ENCODE data around the gene SCAF1.

SCAF1 gene

DNA sequence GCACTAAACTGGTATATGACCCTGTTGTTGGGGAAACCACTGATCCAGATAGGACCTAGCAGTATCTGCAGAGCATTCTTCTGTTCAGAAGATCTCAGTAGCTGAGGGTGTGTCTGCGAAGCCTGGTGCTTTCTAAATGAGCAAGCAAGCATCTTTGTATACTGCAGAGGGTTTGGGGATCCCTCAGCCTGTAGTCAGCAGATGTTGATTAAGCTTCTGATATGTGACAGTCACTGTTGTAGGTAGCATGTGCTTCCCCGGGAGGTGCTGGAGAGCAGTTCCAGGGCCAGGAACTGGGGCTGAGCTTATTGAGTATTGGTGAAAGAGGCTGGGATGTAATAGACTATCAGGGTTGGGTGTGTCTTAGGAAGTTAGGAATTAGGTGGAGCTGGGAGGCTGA is 1.5 kb downstream of the SCAF1 start:
- Histone ChIP-seq H3K9ac (ENCODE audit: low read length) (peak overlapping the region; percentile 95; the same call in 1 of the 2 replicates), H3K4me1 (ENCODE audit: insufficient read depth, low read length, severe bottlenecking) (peaks cover 23% of the 10 kb centered on the region), H2AFZ (ENCODE audit: low read length) (no peak overlapping the region), H3K4me2 (ENCODE audit: low read length) (peak overlapping the region; percentile 94), H3K4me3 (ENCODE audit: low read depth, low read length, poor library complexity, severe bottlenecking) (peak overlapping the region; percentile 95), H3K9me2 (ENCODE audit: low read depth, low read length) (no peaks in the 10 kb centered on the region), H3K79me2 (ENCODE audit: insufficient read depth, low read length) (peaks cover 25% of the 10 kb centered on the region), H3K9me3 (ENCODE audit: low read length) (no peaks in the 10 kb centered on the region), H3K36me3 (ENCODE audit: insufficient read depth, low read length) (peaks cover 29% of the 10 kb centered on the region; the same call in 1 of the 2 replicates), H3K27ac (ENCODE audit: low read depth, low read length, poor library complexity, severe bottlenecking) (no peak overlapping the region), H3F3A (ENCODE audit: insufficient read depth, low read length) (no peaks in the 10 kb centered on the region), H3K27me3 (ENCODE audit: insufficient read depth, low read length) (no peaks in the 10 kb centered on the region), H4K20me1 (ENCODE audit: insufficient read depth, low read length) (no peaks in the 10 kb centered on the region)
- TF ChIP-seq EZH2 (IDR thresholded peaks at IDR 0.05; ENCODE audit: borderline replicate concordance, low read length) = no peak
- TF ChIP-seq, protein P1, sequence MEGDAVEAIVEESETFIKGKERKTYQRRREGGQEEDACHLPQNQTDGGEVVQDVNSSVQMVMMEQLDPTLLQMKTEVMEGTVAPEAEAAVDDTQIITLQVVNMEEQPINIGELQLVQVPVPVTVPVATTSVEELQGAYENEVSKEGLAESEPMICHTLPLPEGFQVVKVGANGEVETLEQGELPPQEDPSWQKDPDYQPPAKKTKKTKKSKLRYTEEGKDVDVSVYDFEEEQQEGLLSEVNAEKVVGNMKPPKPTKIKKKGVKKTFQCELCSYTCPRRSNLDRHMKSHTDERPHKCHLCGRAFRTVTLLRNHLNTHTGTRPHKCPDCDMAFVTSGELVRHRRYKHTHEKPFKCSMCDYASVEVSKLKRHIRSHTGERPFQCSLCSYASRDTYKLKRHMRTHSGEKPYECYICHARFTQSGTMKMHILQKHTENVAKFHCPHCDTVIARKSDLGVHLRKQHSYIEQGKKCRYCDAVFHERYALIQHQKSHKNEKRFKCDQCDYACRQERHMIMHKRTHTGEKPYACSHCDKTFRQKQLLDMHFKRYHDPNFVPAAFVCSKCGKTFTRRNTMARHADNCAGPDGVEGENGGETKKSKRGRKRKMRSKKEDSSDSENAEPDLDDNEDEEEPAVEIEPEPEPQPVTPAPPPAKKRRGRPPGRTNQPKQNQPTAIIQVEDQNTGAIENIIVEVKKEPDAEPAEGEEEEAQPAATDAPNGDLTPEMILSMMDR (IDR thresholded peaks at IDR 0.05; ENCODE audit: low read length) = no peak

DNA sequence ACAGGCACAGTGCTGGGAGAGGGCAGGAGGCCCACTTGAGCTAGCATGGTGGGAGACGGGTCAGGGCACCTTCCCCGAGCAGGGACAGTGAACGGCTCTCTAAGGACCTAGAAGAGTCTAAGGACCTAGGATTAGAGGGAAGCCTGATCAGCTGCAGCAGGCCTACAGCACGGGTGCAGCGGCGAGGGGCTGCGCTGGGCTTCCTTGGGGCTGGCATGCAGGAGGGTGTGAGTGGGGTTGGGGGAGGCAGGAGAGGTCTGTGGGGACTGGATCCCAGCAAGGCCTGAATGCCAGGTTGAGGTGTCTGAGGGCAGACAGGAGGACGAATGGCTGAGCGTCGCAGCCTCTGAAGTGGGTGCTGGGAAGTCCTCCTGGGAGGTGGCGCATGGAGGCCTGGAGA is 3.6 kb downstream of the SCAF1 start:
- no peak overlapping the region for H3K9ac ChIP-seq (ENCODE audit: low read length)
- H3K79me2 ChIP-seq (ENCODE audit: insufficient read depth, low read length) = peaks cover 25% of the 10 kb centered on the region
- no peak overlapping the region for H3K27ac ChIP-seq (ENCODE audit: low read depth, low read length, poor library complexity, severe bottlenecking)
- no peaks in the 10 kb centered on the region for H4K20me1 ChIP-seq (ENCODE audit: insufficient read depth, low read length)
- H3K36me3 ChIP-seq (ENCODE audit: insufficient read depth, low read length) = peaks cover 44% of the 10 kb centered on the region; the same call in 1 of the 2 replicates
- no peaks in the 10 kb centered on the region for H3F3A ChIP-seq (ENCODE audit: insufficient read depth, low read length)
- no peak overlapping the region for H3K4me2 ChIP-seq (ENCODE audit: low read length)
- TF ChIP-seq, protein P1 (IDR thresholded peaks at IDR 0.05; ENCODE audit: low read length) = no peak
- no peak for TF ChIP-seq EZH2 (IDR thresholded peaks at IDR 0.05; ENCODE audit: borderline replicate concordance, low read length)
- no peaks in the 10 kb centered on the region for H3K9me2 ChIP-seq (ENCODE audit: low read depth, low read length)
- no peaks in the 10 kb centered on the region for H3K27me3 ChIP-seq (ENCODE audit: insufficient read depth, low read length)
- no peak overlapping the region for H2AFZ ChIP-seq (ENCODE audit: low read length)
- no peaks in the 10 kb centered on the region for H3K9me3 ChIP-seq (ENCODE audit: low read length)
- H3K4me1 ChIP-seq (ENCODE audit: insufficient read depth, low read length, severe bottlenecking) = peaks cover 18% of the 10 kb centered on the region
- no peak overlapping the region for H3K4me3 ChIP-seq (ENCODE audit: low read depth, low read length, poor library complexity, severe bottlenecking)

DNA sequence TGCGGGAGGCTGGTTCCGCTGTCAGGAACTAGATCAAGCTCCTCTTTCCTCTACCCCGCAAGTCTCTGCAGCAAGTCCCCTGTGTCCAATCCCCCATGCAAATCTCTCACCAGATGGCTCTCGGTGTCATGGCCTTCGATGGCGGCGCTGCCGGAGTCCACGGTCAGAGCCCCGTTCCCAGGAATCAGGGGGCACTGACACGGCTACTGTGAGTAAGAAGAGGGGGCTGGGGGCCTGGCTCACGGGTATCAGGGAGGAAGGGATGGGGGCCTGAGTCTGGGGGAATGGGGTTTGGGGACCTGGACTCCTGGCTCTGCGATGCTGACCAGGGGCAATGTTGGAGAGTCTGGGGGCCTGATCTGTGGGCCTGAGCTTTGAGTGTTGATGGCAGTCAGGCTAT is 4.0 kb downstream of the SCAF1 start:
- peaks cover 45% of the 10 kb centered on the region for H3K36me3 ChIP-seq (ENCODE audit: insufficient read depth, low read length)
- H4K20me1 ChIP-seq (ENCODE audit: insufficient read depth, low read length) = no peaks in the 10 kb centered on the region
- H3K9me2 ChIP-seq (ENCODE audit: low read depth, low read length) = no peaks in the 10 kb centered on the region
- no peak overlapping the region for H3K4me3 ChIP-seq (ENCODE audit: low read depth, low read length, poor library complexity, severe bottlenecking)
- H3K27ac ChIP-seq (ENCODE audit: low read depth, low read length, poor library complexity, severe bottlenecking) = no peak overlapping the region
- H3K9ac ChIP-seq (ENCODE audit: low read length) = no peak overlapping the region
- no peaks in the 10 kb centered on the region for H3K27me3 ChIP-seq (ENCODE audit: insufficient read depth, low read length)
- TF ChIP-seq, protein P1 (IDR thresholded peaks at IDR 0.05; ENCODE audit: low read length) = no peak
- TF ChIP-seq EZH2 (IDR thresholded peaks at IDR 0.05; ENCODE audit: borderline replicate concordance, low read length) = no peak
- H3K4me1 ChIP-seq (ENCODE audit: insufficient read depth, low read length, severe bottlenecking) = peaks cover 18% of the 10 kb centered on the region
- no peak overlapping the region for H3K4me2 ChIP-seq (ENCODE audit: low read length)
- H2AFZ ChIP-seq (ENCODE audit: low read length) = no peak overlapping the region
- peaks cover 25% of the 10 kb centered on the region for H3K79me2 ChIP-seq (ENCODE audit: insufficient read depth, low read length)
- H3K9me3 ChIP-seq (ENCODE audit: low read length) = no peaks in the 10 kb centered on the region
- no peaks in the 10 kb centered on the region for H3F3A ChIP-seq (ENCODE audit: insufficient read depth, low read length)
